HG02759 (cell line): ENCODE data around the gene C15orf39.
A peak's percentile ranks its signal among the peaks of the same experiment; 100 is the strongest.

Experiments
- ATAC-seq: cut with Tn5 transposase; IDR thresholded peaks from one replicate; pipeline ENCODE4 v1.9.1; 2021; ENCODE audit warnings: mild to moderate bottlenecking, moderate library complexity; ENCODE audit not compliant: unreplicated experiment

C15orf39 gene

GRCh38 chr15:75171408-75171807 is 30.3 kb upstream of the C15orf39 start:
- no peak for ATAC-seq

GRCh38 chr15:75172284-75172820 is 29.3 kb upstream of the C15orf39 start:
- ATAC-seq = no peak

- ATAC-seq = no peak
Observed at GRCh38 chr15:75174102-75174501, 27.6 kb upstream of the C15orf39 start.

GRCh38 chr15:75174729-75175128 is 27.0 kb upstream of the C15orf39 start:
- no peak for ATAC-seq

GRCh38 chr15:75176396-75176761 is 25.3 kb upstream of the C15orf39 start:
- no peak for ATAC-seq

GRCh38 chr15:75177360-75178071 is 24.2 kb upstream of the C15orf39 start:
- no peak for ATAC-seq

GRCh38 chr15:75178171-75178937 is 23.3 kb upstream of the C15orf39 start:
- ATAC-seq = peak; percentile 45

GRCh38 chr15:75178938-75179745 is 22.5 kb upstream of the C15orf39 start:
- ATAC-seq = no peak

GRCh38 chr15:75179746-75180140 is 21.9 kb upstream of the C15orf39 start:
- ATAC-seq = no peak

- no peak for ATAC-seq
Observed at GRCh38 chr15:75181780-75182179, 19.9 kb upstream of the C15orf39 start.

- no peak for ATAC-seq
Observed at GRCh38 chr15:75182187-75183131, 19.2 kb upstream of the C15orf39 start.

- ATAC-seq = no peak
Observed at GRCh38 chr15:75185271-75186029, 16.2 kb upstream of the C15orf39 start.

- ATAC-seq = no peak
Observed at GRCh38 chr15:75186044-75186443, 15.6 kb upstream of the C15orf39 start.

GRCh38 chr15:75188499-75188898 is 13.2 kb upstream of the C15orf39 start:
- ATAC-seq = no peak

- no peak for ATAC-seq
Observed at GRCh38 chr15:75191235-75191634, 10.4 kb upstream of the C15orf39 start.

- no peak for ATAC-seq
Observed at GRCh38 chr15:75192307-75192706, 9.4 kb upstream of the C15orf39 start.

GRCh38 chr15:75193272-75193671 is 8.4 kb upstream of the C15orf39 start:
- no peak for ATAC-seq

GRCh38 chr15:75193976-75194375 is 7.7 kb upstream of the C15orf39 start:
- ATAC-seq = no peak

- ATAC-seq = no peak
Observed at GRCh38 chr15:75194397-75194796, 7.3 kb upstream of the C15orf39 start.
